GM21737 (cell line): ENCODE data around the gene PARVA.

Experiments
- ATAC-seq: cut with Tn5 transposase; IDR thresholded peaks from one replicate; pipeline ENCODE4 v1.9.1; 2021; ENCODE audit warnings: mild to moderate bottlenecking, moderate library complexity; ENCODE audit not compliant: unreplicated experiment

PARVA gene

GRCh38 chr11:12524865-12525264 lies 147.5 kb downstream of the PARVA start:
- no peak for ATAC-seq

GRCh38 chr11:12525466-12526055 lies 148.2 kb downstream of the PARVA start:
- no peak for ATAC-seq

- no peak for ATAC-seq
Observed at GRCh38 chr11:12526789-12527188, 149.4 kb downstream of the PARVA start.

GRCh38 chr11:12528487-12528886 lies 151.1 kb downstream of the PARVA start:
- ATAC-seq: no peak

GRCh38 chr11:12529041-12529440 lies 151.7 kb downstream of the PARVA start:
- ATAC-seq: no peak

GRCh38 chr11:12529793-12530192 lies 152.4 kb downstream of the PARVA start:
- ATAC-seq: no peak

GRCh38 chr11:12531020-12531419 lies 153.6 kb downstream of the PARVA start:
- no peak for ATAC-seq

GRCh38 chr11:12531681-12532080 lies 154.3 kb downstream of the PARVA start:
- ATAC-seq: no peak

GRCh38 chr11:12532580-12532979 lies 155.2 kb downstream of the PARVA start:
- ATAC-seq: no peak

GRCh38 chr11:12534549-12534948 lies 157.2 kb downstream of the PARVA start:
- no peak for ATAC-seq

GRCh38 chr11:12535321-12535720 lies 157.9 kb downstream of the PARVA start:
- ATAC-seq: no peak

- ATAC-seq: no peak
Observed at GRCh38 chr11:12536566-12536965, 159.2 kb downstream of the PARVA start.

- no peak for ATAC-seq
Observed at GRCh38 chr11:12537778-12538401, 160.5 kb downstream of the PARVA start.

GRCh38 chr11:12538889-12539421 lies 161.6 kb downstream of the PARVA start:
- no peak for ATAC-seq

- ATAC-seq: no peak
Observed at GRCh38 chr11:12539572-12539971, 162.2 kb downstream of the PARVA start.

- no peak for ATAC-seq
Observed at GRCh38 chr11:12540075-12540680, 162.8 kb downstream of the PARVA start.

- ATAC-seq: no peak
Observed at GRCh38 chr11:12540913-12541582, 163.7 kb downstream of the PARVA start.

GRCh38 chr11:12541583-12542151 lies 164.3 kb downstream of the PARVA start:
- ATAC-seq: no peak

- no peak for ATAC-seq
Observed at GRCh38 chr11:12542186-12542935, 165.0 kb downstream of the PARVA start.

- no peak for ATAC-seq
Observed at GRCh38 chr11:12543596-12544415, 166.4 kb downstream of the PARVA start.
